Naive thymus-derived CD4-positive, alpha-beta T cell (primary cell): ENCODE data around the gene KRTAP13-4. TPM values are rescaled to one million over a fixed set of nuclear protein-coding genes. Genes with fewer than 3 reads are reported as not detected.

Experiments
- ATAC-seq: fragments of 150-1000 bp; cut with Tn5 transposase; 2 replicates; pipeline ENCODE4 v1.10.0; 2021; ENCODE audit warnings: mild to moderate bottlenecking, moderate library complexity
- CTCF ChIA-PET: fragments of 350-600 bp; sonication (Branson Sonifier 250); formaldehyde crosslinking; loops from one replicate; lab custom pipeline; 2021; ENCODE audit warnings: antibody characterized with exemption; lab: Charles Lee
- POLR2A ChIA-PET: fragments of 350-600 bp; sonication (Branson Sonifier 250); formaldehyde crosslinking; loops from one replicate; lab custom pipeline; 2021; ENCODE audit warnings: antibody characterized with exemption, inconsistent platforms; lab: Charles Lee
- DNase-seq, 9 donors: peaks; one replicate each; pipeline versions ENCODE4 v3.0.0 to v3.0.0-alpha.2; 2020 to 2022; ENCODE audit warnings: mixed read lengths in 1 of 9
- H3K27ac ChIP-seq: one replicate; pipeline ENCODE4 v1.7.0; 2013; ENCODE audit warnings: mild to moderate bottlenecking, low read depth, low read length, moderate library complexity
- H3K27me3 ChIP-seq, 2 donors: one replicate each; pipeline ENCODE4 v1.7.0; 2013; ENCODE audit warnings: low read length in 2 of 2, mild to moderate bottlenecking in 2 of 2, moderate library complexity in 2 of 2; ENCODE audit not compliant: control insufficient read depth in 2 of 2, insufficient read depth in 2 of 2
- H3K36me3 ChIP-seq, 3 experiments: 1 replicate in 2 of 3; 2 replicates in 1 of 3; pipeline ENCODE4 v1.7.0; 2013; ENCODE audit warnings: low read length in 3 of 3, mild to moderate bottlenecking in 3 of 3, moderate library complexity in 1 of 3; ENCODE audit not compliant: insufficient read depth in 3 of 3, control insufficient read depth in 2 of 3
- H3K4me1 ChIP-seq, 2 donors: one replicate each; pipeline ENCODE4 v1.7.0; 2013; ENCODE audit warnings: low read length in 2 of 2, mild to moderate bottlenecking in 2 of 2, moderate library complexity in 1 of 2; ENCODE audit not compliant: control insufficient read depth in 2 of 2, insufficient read depth in 2 of 2
- H3K4me3 ChIP-seq: 2 replicates; pipeline ENCODE4 v1.7.0; 2013; ENCODE audit warnings: mild to moderate bottlenecking, low read length
- H3K9me3 ChIP-seq, 3 experiments: 1 replicate in 2 of 3; 2 replicates in 1 of 3; pipeline ENCODE4 v1.7.0; 2013; ENCODE audit warnings: low read length in 3 of 3; ENCODE audit not compliant: control insufficient read depth in 2 of 3
- H3K27ac Mint-ChIP-seq, 9 donors: one replicate each; pipeline ENCODE4 v1.8.0; 2020 to 2022; ENCODE audit warnings: mixed read lengths in 9 of 9, mild to moderate bottlenecking in 8 of 9, moderate library complexity in 5 of 9, inconsistent platforms in 2 of 9
- H3K27me3 Mint-ChIP-seq, 5 donors: one replicate each; pipeline ENCODE4 v1.8.0; 2021 to 2022; ENCODE audit warnings: mixed read lengths in 5 of 5, mild to moderate bottlenecking in 1 of 5
- H3K36me3 Mint-ChIP-seq, 5 donors: one replicate each; pipeline ENCODE4 v1.8.0; 2020 to 2022; ENCODE audit warnings: mixed read lengths in 5 of 5, mild to moderate bottlenecking in 3 of 5, inconsistent platforms in 1 of 5
- H3K4me1 Mint-ChIP-seq, 7 donors: one replicate each; pipeline ENCODE4 v1.8.0; 2020 to 2022; ENCODE audit warnings: mixed read lengths in 7 of 7, mild to moderate bottlenecking in 3 of 7, inconsistent platforms in 1 of 7
- H3K4me3 Mint-ChIP-seq, 10 donors: one replicate each; pipeline ENCODE4 v1.8.0; 2020 to 2022; ENCODE audit warnings: mild to moderate bottlenecking in 10 of 10, mixed read lengths in 10 of 10, moderate library complexity in 6 of 10, inconsistent platforms in 2 of 10
- H3K9me3 Mint-ChIP-seq, 11 donors: one replicate each; pipeline ENCODE4 v1.8.0; 2020 to 2022; ENCODE audit warnings: mixed read lengths in 11 of 11, mild to moderate bottlenecking in 4 of 11, inconsistent platforms in 1 of 11, moderate library complexity in 1 of 11
- intact Hi-C, 2 donors: fragments of 100-400 bp; cut with micrococcal nuclease; formaldehyde crosslinking; loops; one replicate each; pipeline ENCODE4 v1.15.1; 2023
- polyA plus RNA-seq, 2 donors: library from polyadenylated mRNA; unstranded; fragments of 300-500 nt; fragmentation: Illumina TruSeq; gene quantifications; one replicate each; pipeline ENCODE4 v1.2.3, GENCODE V29; 2021
- total RNA-seq, 6 experiments: library from RNA in 5 of 6; stranded (reverse) in 5 of 6; gene quantifications; 1 replicate in 5 of 6; 2 replicates in 1 of 6; pipeline ENCODE4 v1.2.3 and lab custom pipeline; 2021 to 2026

Gene KRTAP13-4
- total and polyA plus RNA-seq, 7 experiments from 2014 or later: not detected

GRCh38 chr21:30480145-30480544 lies 50.1 kb downstream of the KRTAP13-4 start, which contains the start of gene KRTAP19-1:
Gene KRTAP19-1, minus strand, starts transcription at chr21:30480367. Its CDS starts 50 bp downstream, at chr21:30480317.
- intact Hi-C loops: no loop called here
- Mint-ChIP-seq H3K9me3 (peaks cover 0 to 5% (median 0%) of the 10 kb centered on the region in 11 donors), H3K27me3 (peaks cover 0 to 17% (median 0%) of the 10 kb centered on the region in 5 donors), H3K4me1 (no peaks in the 10 kb centered on the region), H3K27ac (no peak within 1 kb of the TSS), H3K4me3 (no peak within 1 kb of the TSS), H3K36me3 (no peaks in the 10 kb centered on the region)
- no peaks in the 10 kb centered on the region for H3K36me3 ChIP-seq
- H3K27me3 ChIP-seq: no peaks in the 10 kb centered on the region
- ChIA-PET CTCF (no interaction called here), POLR2A (no interaction called here)
- H3K4me3 ChIP-seq: no peak within 1 kb of the TSS
- ATAC-seq: no peak
- no peak for DNase-seq
- H3K4me1 ChIP-seq: no peaks in the 10 kb centered on the region
- H3K27ac ChIP-seq: no peak within 1 kb of the TSS
- no peaks in the 10 kb centered on the region for H3K9me3 ChIP-seq

Other genes with a start within 250 kb of the KRTAP13-4 start
- not detected for gene CLDN8, start 214.1 kb upstream of the KRTAP13-4 start, total RNA-seq
- gene CLDN8, start 214.1 kb upstream of the KRTAP13-4 start, polyA plus RNA-seq: not detected
- gene KRTAP24-1, start 147.3 kb upstream of the KRTAP13-4 start, total RNA-seq: not detected
- not detected for gene KRTAP24-1, start 147.3 kb upstream of the KRTAP13-4 start, polyA plus RNA-seq
- not detected for gene KRTAP25-1, start 140.7 kb upstream of the KRTAP13-4 start, total RNA-seq
- not detected for gene KRTAP25-1, start 140.7 kb upstream of the KRTAP13-4 start, polyA plus RNA-seq
- gene KRTAP26-1, start 109.9 kb upstream of the KRTAP13-4 start, total RNA-seq: not detected
- gene KRTAP26-1, start 109.9 kb upstream of the KRTAP13-4 start, polyA plus RNA-seq: not detected
- gene KRTAP27-1, start 92.5 kb upstream of the KRTAP13-4 start, total RNA-seq: not detected
- not detected for gene KRTAP27-1, start 92.5 kb upstream of the KRTAP13-4 start, polyA plus RNA-seq
- gene KRTAP23-1, start 81.6 kb upstream of the KRTAP13-4 start, total RNA-seq: not detected
- gene KRTAP23-1, start 81.6 kb upstream of the KRTAP13-4 start, polyA plus RNA-seq: not detected
- not detected for gene KRTAP13-2, start 57.9 kb upstream of the KRTAP13-4 start, total RNA-seq
- gene KRTAP13-2, start 57.9 kb upstream of the KRTAP13-4 start, polyA plus RNA-seq: not detected
- gene KRTAP13-1, start 34.2 kb upstream of the KRTAP13-4 start, total RNA-seq: not detected
- gene KRTAP13-1, start 34.2 kb upstream of the KRTAP13-4 start, polyA plus RNA-seq: not detected
- not detected for gene KRTAP13-3, start 4.3 kb upstream of the KRTAP13-4 start, total RNA-seq
- not detected for gene KRTAP13-3, start 4.3 kb upstream of the KRTAP13-4 start, polyA plus RNA-seq
- gene KRTAP15-1, start 10.1 kb downstream of the KRTAP13-4 start, total RNA-seq: not detected
- not detected for gene KRTAP15-1, start 10.1 kb downstream of the KRTAP13-4 start, polyA plus RNA-seq
- gene KRTAP19-1, start 50.1 kb downstream of the KRTAP13-4 start, total RNA-seq: not detected
- not detected for gene KRTAP19-1, start 50.1 kb downstream of the KRTAP13-4 start, polyA plus RNA-seq
- not detected for gene KRTAP19-2, start 57.2 kb downstream of the KRTAP13-4 start, total RNA-seq
- gene KRTAP19-2, start 57.2 kb downstream of the KRTAP13-4 start, polyA plus RNA-seq: not detected
- gene KRTAP19-3, start 61.8 kb downstream of the KRTAP13-4 start, total RNA-seq: not detected
- not detected for gene KRTAP19-3, start 61.8 kb downstream of the KRTAP13-4 start, polyA plus RNA-seq
- gene KRTAP19-4, start 66.9 kb downstream of the KRTAP13-4 start, total RNA-seq: not detected
- not detected for gene KRTAP19-4, start 66.9 kb downstream of the KRTAP13-4 start, polyA plus RNA-seq
- gene KRTAP19-5, start 71.9 kb downstream of the KRTAP13-4 start, total RNA-seq: not detected
- not detected for gene KRTAP19-5, start 71.9 kb downstream of the KRTAP13-4 start, polyA plus RNA-seq
- gene KRTAP19-6, start 111.6 kb downstream of the KRTAP13-4 start, total RNA-seq: not detected
- not detected for gene KRTAP19-6, start 111.6 kb downstream of the KRTAP13-4 start, polyA plus RNA-seq
- not detected for gene KRTAP19-7, start 131.1 kb downstream of the KRTAP13-4 start, total RNA-seq
- gene KRTAP19-7, start 131.1 kb downstream of the KRTAP13-4 start, polyA plus RNA-seq: not detected
- not detected for gene KRTAP22-2, start 160.2 kb downstream of the KRTAP13-4 start, total RNA-seq
- gene KRTAP22-2, start 160.2 kb downstream of the KRTAP13-4 start, polyA plus RNA-seq: not detected
- not detected for gene KRTAP6-3, start 162.2 kb downstream of the KRTAP13-4 start, total RNA-seq
- not detected for gene KRTAP6-3, start 162.2 kb downstream of the KRTAP13-4 start, polyA plus RNA-seq
- gene KRTAP6-2, start 168.7 kb downstream of the KRTAP13-4 start, total RNA-seq: not detected
- gene KRTAP6-2, start 168.7 kb downstream of the KRTAP13-4 start, polyA plus RNA-seq: not detected
- gene KRTAP22-1, start 170.9 kb downstream of the KRTAP13-4 start, total RNA-seq: not detected
- gene KRTAP22-1, start 170.9 kb downstream of the KRTAP13-4 start, polyA plus RNA-seq: not detected
- not detected for gene KRTAP6-1, start 183.7 kb downstream of the KRTAP13-4 start, total RNA-seq
- not detected for gene KRTAP6-1, start 183.7 kb downstream of the KRTAP13-4 start, polyA plus RNA-seq
- not detected for gene KRTAP20-1, start 186.2 kb downstream of the KRTAP13-4 start, total RNA-seq
- not detected for gene KRTAP20-1, start 186.2 kb downstream of the KRTAP13-4 start, polyA plus RNA-seq
- gene KRTAP20-4, start 190.4 kb downstream of the KRTAP13-4 start, total RNA-seq: not detected
- not detected for gene KRTAP20-4, start 190.4 kb downstream of the KRTAP13-4 start, polyA plus RNA-seq
- not detected for gene KRTAP20-2, start 205.0 kb downstream of the KRTAP13-4 start, total RNA-seq
- gene KRTAP20-2, start 205.0 kb downstream of the KRTAP13-4 start, polyA plus RNA-seq: not detected
- gene KRTAP20-3, start 212.6 kb downstream of the KRTAP13-4 start, total RNA-seq: not detected
- gene KRTAP20-3, start 212.6 kb downstream of the KRTAP13-4 start, polyA plus RNA-seq: not detected